ENCODE results near the gene ZCCHC3.

DNA sequence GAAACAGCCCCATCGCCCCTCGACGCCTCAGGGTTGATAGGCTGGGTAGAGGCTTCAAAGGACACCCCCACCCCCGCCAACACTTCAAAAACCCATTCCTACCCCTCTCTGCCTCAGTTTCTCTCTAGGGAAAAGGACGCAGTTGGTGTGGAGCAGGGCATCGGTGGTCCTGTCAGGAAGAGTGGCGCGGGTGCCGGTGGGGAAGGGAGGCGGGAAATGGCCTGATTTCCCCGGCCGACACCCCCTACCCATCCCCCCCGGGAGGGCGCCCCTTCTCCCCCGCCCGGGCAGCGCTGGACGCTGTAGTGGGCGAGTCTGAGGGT, 49.9 kb downstream of the ZCCHC3 start:
- TF ChIP-seq, protein P1, sequence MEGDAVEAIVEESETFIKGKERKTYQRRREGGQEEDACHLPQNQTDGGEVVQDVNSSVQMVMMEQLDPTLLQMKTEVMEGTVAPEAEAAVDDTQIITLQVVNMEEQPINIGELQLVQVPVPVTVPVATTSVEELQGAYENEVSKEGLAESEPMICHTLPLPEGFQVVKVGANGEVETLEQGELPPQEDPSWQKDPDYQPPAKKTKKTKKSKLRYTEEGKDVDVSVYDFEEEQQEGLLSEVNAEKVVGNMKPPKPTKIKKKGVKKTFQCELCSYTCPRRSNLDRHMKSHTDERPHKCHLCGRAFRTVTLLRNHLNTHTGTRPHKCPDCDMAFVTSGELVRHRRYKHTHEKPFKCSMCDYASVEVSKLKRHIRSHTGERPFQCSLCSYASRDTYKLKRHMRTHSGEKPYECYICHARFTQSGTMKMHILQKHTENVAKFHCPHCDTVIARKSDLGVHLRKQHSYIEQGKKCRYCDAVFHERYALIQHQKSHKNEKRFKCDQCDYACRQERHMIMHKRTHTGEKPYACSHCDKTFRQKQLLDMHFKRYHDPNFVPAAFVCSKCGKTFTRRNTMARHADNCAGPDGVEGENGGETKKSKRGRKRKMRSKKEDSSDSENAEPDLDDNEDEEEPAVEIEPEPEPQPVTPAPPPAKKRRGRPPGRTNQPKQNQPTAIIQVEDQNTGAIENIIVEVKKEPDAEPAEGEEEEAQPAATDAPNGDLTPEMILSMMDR (IDR thresholded peaks at IDR 0.05; ENCODE audit: extremely low read depth in 1 of 2, insufficient read depth in 1 of 2, low read depth in 1 of 2, low read length in 2 of 2), result no peak
- TF ChIP-seq POLR2AphosphoS5 (IDR thresholded peaks at IDR 0.05; ENCODE audit: insufficient read depth, low read depth, low read length), result no peak
- no peak for TF ChIP-seq POLR2A (IDR thresholded peaks at IDR 0.05; ENCODE audit: low read depth, low read length)
- TF ChIP-seq EZH2 (IDR thresholded peaks at IDR 0.05; ENCODE audit: borderline replicate concordance, low read depth, low read length, severe bottlenecking), result no peak
- TF ChIP-seq FOS (IDR thresholded peaks at IDR 0.05; ENCODE audit: borderline replicate concordance, insufficient read depth, low read length), result no peak
- TF ChIP-seq, protein P2, sequence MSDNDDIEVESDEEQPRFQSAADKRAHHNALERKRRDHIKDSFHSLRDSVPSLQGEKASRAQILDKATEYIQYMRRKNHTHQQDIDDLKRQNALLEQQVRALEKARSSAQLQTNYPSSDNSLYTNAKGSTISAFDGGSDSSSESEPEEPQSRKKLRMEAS (IDR thresholded peaks at IDR 0.05; ENCODE audit: insufficient read depth, insufficient read length), result no peak
- no peak for TF ChIP-seq GATA2 (IDR thresholded peaks at IDR 0.05; ENCODE audit: insufficient read depth, insufficient read length, low read depth, low read length)

Measured in endothelial cell of umbilical vein (primary cell).